SK-N-SH (cell line): ENCODE data around the gene PASK. TPM values are rescaled to one million over a fixed set of nuclear protein-coding genes. Genes with fewer than 3 reads are reported as not detected.

Experiments used
- CTCF ChIA-PET: fragments of 300-600, 350-600 bp; formaldehyde crosslinking; extraction: SDS; loops from one replicate; lab custom pipeline; 2021; lab: Yijun Ruan, JAX
- POLR2A ChIA-PET: fragments of 350-600 bp; sonication (Branson Sonifier 250); formaldehyde crosslinking; extraction: SDS; loops from one replicate; lab custom pipeline; 2020; ENCODE audit warnings: antibody characterized with exemption, inconsistent platforms; lab: Yijun Ruan, JAX
- DNase-seq: peaks from one replicate; pipeline ENCODE4 v3.0.0; 2012
- H2AFZ ChIP-seq: fragments of 200-600 bp; sonication (generic); 2 replicates; pipeline ENCODE4 v1.8.1; 2016; ENCODE audit warnings: antibody characterized with exemption, mild to moderate bottlenecking, low read depth
- H3F3A ChIP-seq: fragments of 200-600 bp; sonication (generic); replicated peaks from 2 replicates; pipeline ENCODE3; 2016; ENCODE audit warnings: antibody characterized with exemption, mild to moderate bottlenecking; ENCODE audit not compliant: insufficient read depth
- H3K27ac ChIP-seq, 2 experiments: fragments of 200-500 bp in 1 of 2; fragments of 200-600 bp in 1 of 2; sonication (Bioruptor generic) in 1 of 2; sonication (generic), shearing (Covaris generic) in 1 of 2; 2 replicates each; pipeline versions ENCODE4 v1.5.1 to v1.6.1; 2014 to 2016; ENCODE audit warnings: low read depth in 2 of 2, inconsistent platforms in 1 of 2, low read length in 1 of 2, mild to moderate bottlenecking in 1 of 2, mixed read lengths in 1 of 2
- H3K27me3 ChIP-seq: fragments of 200-600 bp; sonication (generic), shearing (Covaris generic); 2 replicates; pipeline ENCODE4 v1.6.1; 2016; ENCODE audit warnings: mixed run types; ENCODE audit not compliant: insufficient read depth
- H3K36me3 ChIP-seq, 2 experiments: fragments of 200-500 bp in 1 of 2; fragments of 200-600 bp in 1 of 2; sonication (Bioruptor generic) in 1 of 2; sonication (generic) in 1 of 2; replicated peaks in 1 of 2; 2 replicates each; pipeline versions ENCODE3 to v1.5.1; 2014 to 2016; ENCODE audit warnings: low read length in 1 of 2, mild to moderate bottlenecking in 1 of 2; ENCODE audit not compliant: insufficient read depth in 2 of 2, control insufficient read depth in 1 of 2
- H3K4me1 ChIP-seq, 2 experiments: fragments of 200-500 bp in 1 of 2; fragments of 200-600 bp in 1 of 2; sonication (Bioruptor generic) in 1 of 2; sonication (generic), shearing (Covaris generic) in 1 of 2; 2 replicates each; pipeline versions ENCODE4 v1.5.1 to v1.6.1; 2014 to 2016; ENCODE audit warnings: low read depth in 1 of 2, low read length in 1 of 2, mixed run types in 1 of 2; ENCODE audit not compliant: insufficient read depth in 2 of 2, control insufficient read depth in 1 of 2
- H3K4me2 ChIP-seq: fragments of 200-600 bp; sonication (generic), shearing (Covaris generic); 2 replicates; pipeline ENCODE4 v1.6.1; 2017; ENCODE audit warnings: mixed run types
- H3K4me3 ChIP-seq, 2 experiments: fragments of 200-500 bp in 1 of 2; fragments of 200-600 bp in 1 of 2; sonication (Bioruptor generic) in 1 of 2; sonication (generic), shearing (Covaris generic) in 1 of 2; 2 replicates each; pipeline versions ENCODE4 v1.5.1 to v1.8.1; 2014 to 2016; ENCODE audit warnings: low read depth in 2 of 2, inconsistent platforms in 1 of 2, low read length in 1 of 2, mild to moderate bottlenecking in 1 of 2, mixed read lengths in 1 of 2, moderate library complexity in 1 of 2
- H3K79me2 ChIP-seq: fragments of 200-600 bp; sonication (generic); 2 replicates; pipeline ENCODE4 v1.8.1; 2017; ENCODE audit warnings: mild to moderate bottlenecking; ENCODE audit not compliant: insufficient read depth
- H3K9ac ChIP-seq: fragments of 200-600 bp; sonication (generic); 2 replicates; pipeline ENCODE4 v1.6.1; 2017; ENCODE audit warnings: mixed run types
- H3K9me2 ChIP-seq: fragments of 200-600 bp; sonication (generic); 2 replicates; pipeline ENCODE4 v1.6.1; 2017; ENCODE audit warnings: mixed run types
- H3K9me3 ChIP-seq: fragments of 200-600 bp; sonication (generic); 2 replicates; pipeline ENCODE4 v1.6.1; 2017; ENCODE audit warnings: mixed run types, mild to moderate bottlenecking, moderate library complexity
- H4K20me1 ChIP-seq: fragments of 200-600 bp; sonication (generic); 2 replicates; pipeline ENCODE4 v1.6.1; 2017; ENCODE audit warnings: mild to moderate bottlenecking, mixed run types; ENCODE audit not compliant: insufficient read depth
- ELF1 ChIP-seq: IDR thresholded peaks from 2 replicates; pipeline ENCODE4 v1.4.0; 2012
- EZH2phosphoT487 ChIP-seq: fragments of 200-600 bp; sonication (generic); IDR thresholded peaks from 2 replicates; pipeline ENCODE4 v1.6.1; 2017; ENCODE audit warnings: low read depth, mixed run types, mild to moderate bottlenecking, antibody characterized with exemption, moderate library complexity, borderline replicate concordance
- FOSL2 ChIP-seq: IDR thresholded peaks from 2 replicates; pipeline ENCODE4 v1.4.0; 2012; ENCODE audit warnings: low read depth, mild to moderate bottlenecking, moderate library complexity, borderline replicate concordance
- FOXM1 ChIP-seq: IDR thresholded peaks from 2 replicates; pipeline ENCODE4 v1.4.0; 2012; ENCODE audit warnings: low read depth, mild to moderate bottlenecking
- GABPA ChIP-seq: IDR thresholded peaks from 2 replicates; pipeline ENCODE4 v1.4.0; 2012; ENCODE audit warnings: low read depth, mild to moderate bottlenecking
- GATA2 ChIP-seq: sonication (generic); formaldehyde crosslinking; IDR thresholded peaks from 2 replicates; pipeline ENCODE4 v1.5.0; 2020; ENCODE audit warnings: mild to moderate bottlenecking, missing genetic modification reagents
- IRF3 ChIP-seq: fragments of 150-350 bp; IDR thresholded peaks from 2 replicates; pipeline ENCODE4 v1.6.1; 2016; ENCODE audit warnings: mild to moderate bottlenecking, low read depth, low read length
- MEF2A ChIP-seq: IDR thresholded peaks from 2 replicates; pipeline ENCODE4 v1.4.0; 2012; ENCODE audit warnings: low read depth, borderline replicate concordance
- MXI1 ChIP-seq: IDR thresholded peaks from 2 replicates; pipeline ENCODE4 v1.6.1; 2012; ENCODE audit warnings: mild to moderate bottlenecking, low read depth, low read length, improper control_type of control experiment
- NFIC ChIP-seq: IDR thresholded peaks from 2 replicates; pipeline ENCODE4 v1.4.0; 2012; ENCODE audit warnings: borderline replicate concordance
- NRF1 ChIP-seq: IDR thresholded peaks from 2 replicates; pipeline ENCODE4 v1.6.1; 2012; ENCODE audit warnings: low read depth, mild to moderate bottlenecking, low read length
- POLR2AphosphoS5 ChIP-seq: IDR thresholded peaks from 2 replicates; pipeline ENCODE4 v1.6.1; 2012; ENCODE audit warnings: low read depth, low read length
- RFX5 ChIP-seq: IDR thresholded peaks from 2 replicates; pipeline ENCODE4 v1.6.1; 2012; ENCODE audit warnings: mild to moderate bottlenecking, improper control_type of control experiment, low read length
- SIN3A ChIP-seq: IDR thresholded peaks from 2 replicates; pipeline ENCODE4 v1.6.1; 2012; ENCODE audit warnings: low read depth, mild to moderate bottlenecking, low read length, moderate library complexity, borderline replicate concordance
- SMC3 ChIP-seq: IDR thresholded peaks from 2 replicates; pipeline ENCODE4 v1.6.1; 2012; ENCODE audit warnings: low read depth, low read length, improper control_type of control experiment
- TCF12 ChIP-seq: IDR thresholded peaks from 2 replicates; pipeline ENCODE4 v1.4.0; 2012
- ZBTB33 ChIP-seq: IDR thresholded peaks from 2 replicates; pipeline ENCODE4 v1.4.0; 2012; ENCODE audit warnings: low read depth, borderline replicate concordance
- WGBS: methylation state at CpG from one replicate; pipeline ENCODE4 v1.1.6; 2017; ENCODE audit warnings: low lambda C conversion rate; 5-methylcytosine and 5-hydroxymethylcytosine counted together
- polyA plus RNA-seq, 3 experiments: library from polyadenylated mRNA; depleted of rRNA; stranded (reverse); fragments of >200 nt; gene quantifications; 2 replicates each; pipeline ENCODE4 v1.2.3, GENCODE V29; 2012

The PASK gene
- polyA plus RNA-seq, 1 of the 3 experiments (the other 2 are of a cell fraction) = 6.3 TPM

GRCh38 chr2:241081190-241081642, 68.1 kb downstream of the PASK start:
- H3K4me1 ChIP-seq = peaks cover 0 to 13% of the 10 kb centered on the region in 2 experiments; a peak in 1 of 4 replicates
- no peak overlapping the region for H3K4me3 ChIP-seq
- DNase-seq = no peak
- POLR2A ChIA-PET = no interaction called here
- no peaks in the 10 kb centered on the region for H3K79me2 ChIP-seq
- TF ChIP-seq ZBTB33 = no peak
- TF ChIP-seq POLR2AphosphoS5 = no peak
- TF ChIP-seq EZH2phosphoT487 = no peak
- TF ChIP-seq MXI1 = no peak
- no peak for TF ChIP-seq TCF12
- no peak for TF ChIP-seq NRF1
- no peak for TF ChIP-seq RFX5
- no peak for TF ChIP-seq ELF1
- TF ChIP-seq SIN3A = no peak
- no peak for TF ChIP-seq FOXM1
- TF ChIP-seq IRF3 = no peak
- no peak for TF ChIP-seq MEF2A
- no peak overlapping the region for H3K27ac ChIP-seq
- H4K20me1 ChIP-seq = no peaks in the 10 kb centered on the region
- no peaks in the 10 kb centered on the region for H3K9me3 ChIP-seq
- no peaks in the 10 kb centered on the region for H3K27me3 ChIP-seq
- no peaks in the 10 kb centered on the region for H3K9me2 ChIP-seq
- peaks cover 5 to 6% of the 10 kb centered on the region in 2 experiments for H3K36me3 ChIP-seq
- no peak overlapping the region for H3K4me2 ChIP-seq
- 82% methylated on average over 9 of the region's 9 CpGs for WGBS
- H3F3A ChIP-seq = peaks cover 8% of the 10 kb centered on the region
- CTCF ChIA-PET = interaction anchor here (1.0 to 1.3 kb wide), 3 partner anchors 20 to 166 kb away, joined by 3 to 4 read pairs (median 4); partner anchors contain the start of gene MTERF4
- no peak overlapping the region for H2AFZ ChIP-seq
- no peak overlapping the region for H3K9ac ChIP-seq

- Histone ChIP-seq H3F3A (peaks cover 8% of the 10 kb centered on the region), H3K4me1 (peaks cover 0 to 13% of the 10 kb centered on the region in 2 experiments; a peak in 1 of 4 replicates), H3K27me3 (no peaks in the 10 kb centered on the region), H3K9me2 (no peaks in the 10 kb centered on the region), H3K79me2 (no peaks in the 10 kb centered on the region), H3K36me3 (peaks cover 4 to 6% of the 10 kb centered on the region in 2 experiments), H4K20me1 (no peaks in the 10 kb centered on the region), H3K27ac (no peak overlapping the region), H2AFZ (no peak overlapping the region), H3K4me3 (no peak overlapping the region), H3K9me3 (no peaks in the 10 kb centered on the region), H3K9ac (no peak overlapping the region), H3K4me2 (no peak overlapping the region)
- CTCF ChIA-PET = interaction anchor here (1.0 kb wide), 1 partner anchor 166 kb away, joined by 3 read pairs; no protein-coding TSS in a partner anchor
- 86% methylated on average over 13 of the region's 18 CpGs for WGBS
- TF ChIP-seq GATA2 (CRISPR knock-in tag) = no peak
- TF ChIP-seq SMC3 = no peak
- TF ChIP-seq NFIC = no peak
- no peak for TF ChIP-seq GABPA
- TF ChIP-seq FOSL2 = no peak
- POLR2A ChIA-PET = no interaction called here
- DNase-seq = no peak
Observed at GRCh38 chr2:241080405-241081189, 68.7 kb downstream of the PASK start.
